ENCODE data around the gene B3GALT6. TPM values are rescaled to one million over a fixed set of nuclear protein-coding genes. Genes with fewer than 3 reads are reported as not detected.

The B3GALT6 gene
- total RNA-seq, 1 donor from 2014 or later: 16.8 TPM

Other genes starting within 250 kb of the B3GALT6 start
- gene HES4, start 232.1 kb upstream of the B3GALT6 start, total RNA-seq: 29.0 and 54.1 TPM in 2 replicates
- 92.3 and 112 TPM in 2 replicates for gene ISG15, start 218.7 kb upstream of the B3GALT6 start, total RNA-seq
- 49.3 and 77.5 TPM in 2 replicates for gene AGRN, start 212.1 kb upstream of the B3GALT6 start, total RNA-seq
- under 0.01 TPM in 1 of 2 replicates, not detected in the other for gene RNF223, start 157.9 kb upstream of the B3GALT6 start, total RNA-seq
- 5.0 and 9.1 TPM in 2 replicates for gene C1orf159, start 116.1 kb upstream of the B3GALT6 start, total RNA-seq
- gene TTLL10, start 58.4 kb upstream of the B3GALT6 start, total RNA-seq: not detected in 2 replicates
- 0.26 and 0.51 TPM in 2 replicates for gene TNFRSF18, start 25.6 kb upstream of the B3GALT6 start, total RNA-seq
- 1.5 and 3.7 TPM in 2 replicates for gene TNFRSF4, start 18.1 kb upstream of the B3GALT6 start, total RNA-seq
- 70.0 and 104 TPM in 2 replicates for gene SDF4, start 236 bp upstream of the B3GALT6 start, total RNA-seq
- 0.25 and 0.51 TPM in 2 replicates for gene C1QTNF12, start 14.5 kb downstream of the B3GALT6 start, total RNA-seq
- 30.0 and 42.0 TPM in 2 replicates for gene UBE2J2, start 41.6 kb downstream of the B3GALT6 start, total RNA-seq
- gene SCNN1D, start 48.2 kb downstream of the B3GALT6 start, total RNA-seq: 0.13 and 0.38 TPM in 2 replicates
- gene ACAP3, start 75.7 kb downstream of the B3GALT6 start, total RNA-seq: 11.8 and 19.5 TPM in 2 replicates
- 9.8 and 13.5 TPM in 2 replicates for gene PUSL1, start 76.4 kb downstream of the B3GALT6 start, total RNA-seq
- 49.6 and 71.7 TPM in 2 replicates for gene INTS11, start 92.4 kb downstream of the B3GALT6 start, total RNA-seq
- gene CPTP, start 92.6 kb downstream of the B3GALT6 start, total RNA-seq: 10.8 and 22.3 TPM in 2 replicates
- gene TAS1R3, start 99.0 kb downstream of the B3GALT6 start, total RNA-seq: under 0.01 and 0.25 TPM in 2 replicates
- 32.6 and 37.2 TPM in 2 replicates for gene DVL1, start 117.2 kb downstream of the B3GALT6 start, total RNA-seq
- 0.25 TPM in 1 of 2 replicates, not detected in the other for gene MXRA8, start 126.3 kb downstream of the B3GALT6 start, total RNA-seq
- 75.2 and 83.3 TPM in 2 replicates for gene AURKAIP1, start 143.0 kb downstream of the B3GALT6 start, total RNA-seq
- 44.2 and 73.3 TPM in 2 replicates for gene CCNL2, start 167.1 kb downstream of the B3GALT6 start, total RNA-seq
- gene MRPL20, start 175.1 kb downstream of the B3GALT6 start, total RNA-seq: 88.1 and 95.9 TPM in 2 replicates
- gene ANKRD65, start 189.0 kb downstream of the B3GALT6 start, total RNA-seq: 0.25 and 0.26 TPM in 2 replicates
- gene VWA1, start 203.5 kb downstream of the B3GALT6 start, total RNA-seq: 6.9 and 7.7 TPM in 2 replicates
- 0.39 and 0.89 TPM in 2 replicates for gene ATAD3C, start 217.5 kb downstream of the B3GALT6 start, total RNA-seq
- gene ATAD3B, start 239.5 kb downstream of the B3GALT6 start, total RNA-seq: 13.3 and 16.6 TPM in 2 replicates